Measurements from ENCODE around the gene OGFRL1.

Gene OGFRL1

GRCh38 chr6:71290611-71291010, 2.0 kb downstream of the OGFRL1 start:
- WGBS (ENCODE audit: extremely low coverage, insufficient coverage, insufficient read length) = no CpG with 5 or more reads among the region's 2 CpGs

GRCh38 chr6:71292001-71292400, 3.4 kb downstream of the OGFRL1 start:
- no peak overlapping the region for H3K18ac ChIP-seq (ENCODE audit: low read length)
- H4K91ac ChIP-seq (ENCODE audit: low read depth, low read length) = no peak overlapping the region
- no peak overlapping the region for H4K8ac ChIP-seq (ENCODE audit: low read depth, low read length)
- no peak overlapping the region for H2BK120ac ChIP-seq (ENCODE audit: insufficient read depth, low read length, poor library complexity)
- no peak overlapping the region for H3K14ac ChIP-seq (ENCODE audit: low read length)
- H3K36me3 ChIP-seq (ENCODE audit: control insufficient read depth in 1 of 2, insufficient read depth in 2 of 2, low read length in 2 of 2) = peaks cover 0 to 4% of the 10 kb centered on the region in 2 experiments
- no peak overlapping the region for H3K4me2 ChIP-seq (ENCODE audit: low read length)
- H3K9me3 ChIP-seq (ENCODE audit: insufficient read depth, low read depth, low read length) = no peaks in the 10 kb centered on the region
- H3K79me1 ChIP-seq (ENCODE audit: low read length) = peaks cover 9% of the 10 kb centered on the region
- H2AFZ ChIP-seq (ENCODE audit: insufficient read depth, low read length, poor library complexity) = no peak overlapping the region
- no peak overlapping the region for H3K4ac ChIP-seq (ENCODE audit: low read depth, low read length)
- no peak overlapping the region for H3K4me3 ChIP-seq (ENCODE audit: low read depth, low read length)
- H4K12ac ChIP-seq (ENCODE audit: low read depth, low read length) = no peak overlapping the region
- peaks cover 8% of the 10 kb centered on the region for H3K79me2 ChIP-seq (ENCODE audit: control insufficient read depth, insufficient read depth, low read length, poor library complexity)
- H3K9ac ChIP-seq (ENCODE audit: low read length) = no peak overlapping the region
- H2BK12ac ChIP-seq (ENCODE audit: low read length) = no peak overlapping the region
- no peak for DNase-seq
- no peak overlapping the region for H2AK5ac ChIP-seq (ENCODE audit: low read length)
- no peak overlapping the region for H3K27ac ChIP-seq (ENCODE audit: low read depth, low read length)
- no peak overlapping the region for H3K23ac ChIP-seq (ENCODE audit: low read length)
- no peak overlapping the region for H2BK5ac ChIP-seq (ENCODE audit: low read depth, low read length, poor library complexity)
- WGBS (ENCODE audit: extremely low coverage, insufficient coverage, insufficient read length) = no CpG with 5 or more reads among the region's 4 CpGs
- peaks cover 0 to 6% of the 10 kb centered on the region in 2 experiments for H3K4me1 ChIP-seq (ENCODE audit: control insufficient read depth in 1 of 2, insufficient read depth in 2 of 2, low read length in 2 of 2)
- H3K27me3 ChIP-seq (ENCODE audit: insufficient read depth, low read length) = no peaks in the 10 kb centered on the region

More at GRCh38 chr6:71290611-71291010, 2.0 kb downstream of the OGFRL1 start:
- peaks cover 8% of the 10 kb centered on the region for H3K79me2 ChIP-seq (ENCODE audit: control insufficient read depth, insufficient read depth, low read length, poor library complexity)
- H2BK12ac ChIP-seq (ENCODE audit: low read length) = no peak overlapping the region
- H4K91ac ChIP-seq (ENCODE audit: low read depth, low read length) = no peak overlapping the region
- H3K14ac ChIP-seq (ENCODE audit: low read length) = no peak overlapping the region
- H3K9ac ChIP-seq (ENCODE audit: low read length) = no peak overlapping the region
- H3K9me3 ChIP-seq (ENCODE audit: insufficient read depth, low read depth, low read length) = no peaks in the 10 kb centered on the region
- no peak overlapping the region for H3K23ac ChIP-seq (ENCODE audit: low read length)
- H3K79me1 ChIP-seq (ENCODE audit: low read length) = peaks cover 9% of the 10 kb centered on the region
- no peak for DNase-seq
- no peak overlapping the region for H3K18ac ChIP-seq (ENCODE audit: low read length)
- peaks cover 0 to 6% of the 10 kb centered on the region in 2 experiments for H3K4me1 ChIP-seq (ENCODE audit: control insufficient read depth in 1 of 2, insufficient read depth in 2 of 2, low read length in 2 of 2)
- no peak overlapping the region for H2AFZ ChIP-seq (ENCODE audit: insufficient read depth, low read length, poor library complexity)
- no peak overlapping the region for H3K4me2 ChIP-seq (ENCODE audit: low read length)
- no peak overlapping the region for H3K27ac ChIP-seq (ENCODE audit: low read depth, low read length)
- H2AK5ac ChIP-seq (ENCODE audit: low read length) = no peak overlapping the region
- no peak overlapping the region for H4K12ac ChIP-seq (ENCODE audit: low read depth, low read length)
- H3K4me3 ChIP-seq (ENCODE audit: low read depth, low read length) = no peak overlapping the region
- H3K36me3 ChIP-seq (ENCODE audit: control insufficient read depth in 1 of 2, insufficient read depth in 2 of 2, low read length in 2 of 2) = peaks cover 0 to 4% of the 10 kb centered on the region in 2 experiments
- no peak overlapping the region for H2BK5ac ChIP-seq (ENCODE audit: low read depth, low read length, poor library complexity)
- no peaks in the 10 kb centered on the region for H3K27me3 ChIP-seq (ENCODE audit: insufficient read depth, low read length)
- no peak overlapping the region for H3K4ac ChIP-seq (ENCODE audit: low read depth, low read length)
- H2BK120ac ChIP-seq (ENCODE audit: insufficient read depth, low read length, poor library complexity) = no peak overlapping the region
- H4K8ac ChIP-seq (ENCODE audit: low read depth, low read length) = no peak overlapping the region

- no peak overlapping the region for H2BK120ac ChIP-seq (ENCODE audit: insufficient read depth, low read length, poor library complexity)
- H3K4me2 ChIP-seq (ENCODE audit: low read length) = no peak overlapping the region
- H3K9me3 ChIP-seq (ENCODE audit: insufficient read depth, low read depth, low read length) = no peaks in the 10 kb centered on the region
- H2AK5ac ChIP-seq (ENCODE audit: low read length) = no peak overlapping the region
- no peak overlapping the region for H3K14ac ChIP-seq (ENCODE audit: low read length)
- no peak overlapping the region for H2BK5ac ChIP-seq (ENCODE audit: low read depth, low read length, poor library complexity)
- H2AFZ ChIP-seq (ENCODE audit: insufficient read depth, low read length, poor library complexity) = no peak overlapping the region
- peaks cover under 1% of the 10 kb centered on the region for H3K79me1 ChIP-seq (ENCODE audit: low read length)
- peaks cover 0 to 4% of the 10 kb centered on the region in 2 experiments for H3K36me3 ChIP-seq (ENCODE audit: control insufficient read depth in 1 of 2, insufficient read depth in 2 of 2, low read length in 2 of 2)
- no peak for DNase-seq
- no peaks in the 10 kb centered on the region for H3K27me3 ChIP-seq (ENCODE audit: insufficient read depth, low read length)
- H3K9ac ChIP-seq (ENCODE audit: low read length) = no peak overlapping the region
- H3K4ac ChIP-seq (ENCODE audit: low read depth, low read length) = no peak overlapping the region
- H3K4me3 ChIP-seq (ENCODE audit: low read depth, low read length) = no peak overlapping the region
- H3K27ac ChIP-seq (ENCODE audit: low read depth, low read length) = no peak overlapping the region
- H4K8ac ChIP-seq (ENCODE audit: low read depth, low read length) = no peak overlapping the region
- H4K12ac ChIP-seq (ENCODE audit: low read depth, low read length) = no peak overlapping the region
- no peak overlapping the region for H2BK12ac ChIP-seq (ENCODE audit: low read length)
- H4K91ac ChIP-seq (ENCODE audit: low read depth, low read length) = no peak overlapping the region
- no peak overlapping the region for H3K18ac ChIP-seq (ENCODE audit: low read length)
- H3K4me1 ChIP-seq (ENCODE audit: control insufficient read depth in 1 of 2, insufficient read depth in 2 of 2, low read length in 2 of 2) = peaks cover 0 to 2% of the 10 kb centered on the region in 2 experiments
- WGBS (ENCODE audit: extremely low coverage, insufficient coverage, insufficient read length) = no CpG with 5 or more reads among the region's 1 CpG
- H3K23ac ChIP-seq (ENCODE audit: low read length) = no peak overlapping the region
- peaks cover under 1% of the 10 kb centered on the region for H3K79me2 ChIP-seq (ENCODE audit: control insufficient read depth, insufficient read depth, low read length, poor library complexity)
Measured at GRCh38 chr6:71294121-71294523, 5.5 kb downstream of the OGFRL1 start.

DNA sequence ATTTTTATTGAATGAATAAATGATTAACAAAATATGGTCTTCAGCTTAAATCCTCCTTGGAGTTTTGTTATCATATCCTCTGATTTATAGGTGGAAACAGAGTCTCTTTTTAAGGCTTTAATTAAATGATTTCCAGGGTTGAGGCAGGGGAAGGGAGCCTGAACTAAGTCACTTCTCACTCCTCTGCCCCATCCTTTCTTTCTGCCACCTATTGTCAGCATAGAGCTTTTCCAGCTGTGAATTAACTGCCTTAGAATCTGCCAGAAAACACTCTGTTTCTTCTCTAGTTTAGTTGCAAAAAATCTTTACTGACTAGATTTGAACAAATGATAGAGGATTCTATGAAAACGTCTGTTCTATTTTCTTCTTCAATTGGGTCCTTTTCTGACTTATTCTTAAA, 9.8 kb downstream of the OGFRL1 start:
- Histone ChIP-seq H4K12ac (ENCODE audit: low read depth, low read length) (no peak overlapping the region), H3K27ac (ENCODE audit: low read depth, low read length) (no peak overlapping the region), H3K23ac (ENCODE audit: low read length) (no peak overlapping the region), H3K4me3 (ENCODE audit: low read depth, low read length) (no peak overlapping the region), H3K14ac (ENCODE audit: low read length) (no peak overlapping the region), H4K91ac (ENCODE audit: low read depth, low read length) (no peak overlapping the region), H3K79me2 (ENCODE audit: control insufficient read depth, insufficient read depth, low read length, poor library complexity) (no peaks in the 10 kb centered on the region), H3K4me1 (ENCODE audit: control insufficient read depth in 1 of 2, insufficient read depth in 2 of 2, low read length in 2 of 2) (peaks cover 0 to 2% of the 10 kb centered on the region in 2 experiments), H4K8ac (ENCODE audit: low read depth, low read length) (no peak overlapping the region), H3K4me2 (ENCODE audit: low read length) (no peak overlapping the region), H2AFZ (ENCODE audit: insufficient read depth, low read length, poor library complexity) (no peak overlapping the region), H2BK5ac (ENCODE audit: low read depth, low read length, poor library complexity) (no peak overlapping the region), H2BK120ac (ENCODE audit: insufficient read depth, low read length, poor library complexity) (no peak overlapping the region), H2AK5ac (ENCODE audit: low read length) (no peak overlapping the region), H3K9me3 (ENCODE audit: insufficient read depth, low read depth, low read length) (no peaks in the 10 kb centered on the region), H3K79me1 (ENCODE audit: low read length) (no peaks in the 10 kb centered on the region), H3K4ac (ENCODE audit: low read depth, low read length) (no peak overlapping the region), H3K36me3 (ENCODE audit: control insufficient read depth in 1 of 2, insufficient read depth in 2 of 2, low read length in 2 of 2) (peaks cover 0 to 8% of the 10 kb centered on the region in 2 experiments), H3K18ac (ENCODE audit: low read length) (no peak overlapping the region), H3K9ac (ENCODE audit: low read length) (no peak overlapping the region), H2BK12ac (ENCODE audit: low read length) (no peak overlapping the region), H3K27me3 (ENCODE audit: insufficient read depth, low read length) (no peaks in the 10 kb centered on the region)
- no CpG with 5 or more reads among the region's 1 CpG for WGBS (ENCODE audit: extremely low coverage, insufficient coverage, insufficient read length)
- no peak for DNase-seq

Data from trophoblast cell (in vitro differentiated cells and primary cell).